Esophagus muscularis mucosa (tissue), 4 donors: ENCODE measurements around the gene RMND1.

Source experiments
- EP300 ChIP-seq: sonication (generic); formaldehyde crosslinking; IDR thresholded peaks from one replicate; pipeline ENCODE4 v1.6.1; 2017; ENCODE audit warnings: antibody characterized with exemption
- POLR2A ChIP-seq: fragments of 450-650 bp; IDR thresholded peaks from one replicate; pipeline ENCODE4 v1.6.1; 2017; ENCODE audit warnings: antibody characterized with exemption, moderate library complexity, mild to moderate bottlenecking, low read depth
- POLR2AphosphoS5 ChIP-seq, 2 donors: sonication (generic); formaldehyde crosslinking; IDR thresholded peaks; one replicate each; pipeline ENCODE4 v1.6.1; 2017; ENCODE audit warnings: antibody characterized with exemption in 2 of 2
- TF ChIP-seq, protein P1 (sequence below), 3 experiments: fragments of 200-600 bp in 2 of 3; fragments of 450-650 bp in 1 of 3; sonication (generic) in 2 of 3; IDR thresholded peaks; one replicate each; pipeline ENCODE4 v1.5.1; 2017 to 2019; ENCODE audit warnings: antibody characterized with exemption in 3 of 3, mild to moderate bottlenecking in 2 of 3, moderate library complexity in 1 of 3

DNA sequence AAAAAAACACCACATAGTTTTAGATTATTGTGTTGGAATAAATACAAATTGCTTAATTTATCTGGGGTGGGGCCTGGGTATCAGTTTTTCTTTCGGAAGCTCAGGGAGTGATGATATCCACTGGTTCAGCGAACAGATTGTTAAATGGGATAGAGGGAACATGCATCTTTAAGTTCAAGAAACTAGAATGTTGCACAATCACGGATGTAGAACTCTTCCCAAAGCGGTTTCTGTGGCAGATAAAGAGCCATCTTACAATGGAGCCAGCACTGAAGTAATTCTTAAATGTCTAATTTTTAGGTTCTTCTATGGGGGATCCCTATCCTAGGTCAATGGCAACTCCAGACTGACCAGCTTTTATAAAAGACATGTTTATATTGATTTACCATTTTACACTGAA, 9.7 kb upstream of the RMND1 start:
- TF ChIP-seq, protein P1, sequence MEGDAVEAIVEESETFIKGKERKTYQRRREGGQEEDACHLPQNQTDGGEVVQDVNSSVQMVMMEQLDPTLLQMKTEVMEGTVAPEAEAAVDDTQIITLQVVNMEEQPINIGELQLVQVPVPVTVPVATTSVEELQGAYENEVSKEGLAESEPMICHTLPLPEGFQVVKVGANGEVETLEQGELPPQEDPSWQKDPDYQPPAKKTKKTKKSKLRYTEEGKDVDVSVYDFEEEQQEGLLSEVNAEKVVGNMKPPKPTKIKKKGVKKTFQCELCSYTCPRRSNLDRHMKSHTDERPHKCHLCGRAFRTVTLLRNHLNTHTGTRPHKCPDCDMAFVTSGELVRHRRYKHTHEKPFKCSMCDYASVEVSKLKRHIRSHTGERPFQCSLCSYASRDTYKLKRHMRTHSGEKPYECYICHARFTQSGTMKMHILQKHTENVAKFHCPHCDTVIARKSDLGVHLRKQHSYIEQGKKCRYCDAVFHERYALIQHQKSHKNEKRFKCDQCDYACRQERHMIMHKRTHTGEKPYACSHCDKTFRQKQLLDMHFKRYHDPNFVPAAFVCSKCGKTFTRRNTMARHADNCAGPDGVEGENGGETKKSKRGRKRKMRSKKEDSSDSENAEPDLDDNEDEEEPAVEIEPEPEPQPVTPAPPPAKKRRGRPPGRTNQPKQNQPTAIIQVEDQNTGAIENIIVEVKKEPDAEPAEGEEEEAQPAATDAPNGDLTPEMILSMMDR (IDR thresholded peaks at IDR 0.05), result no peak
- TF ChIP-seq EP300 (no peak), POLR2A (no peak), POLR2AphosphoS5 (IDR thresholded peaks at IDR 0.05) (no peak)
